Measurements from ENCODE around the gene SDHAF4. TPM values are rescaled to one million over a fixed set of nuclear protein-coding genes. Genes with fewer than 3 reads are reported as not detected.
A peak's percentile ranks its signal among the peaks of the same experiment; 100 is the strongest.

SDHAF4 gene
- total and polyA plus RNA-seq, 2 of the 13 experiments (the other 11 are each of a cell fraction or from before 2014, with no cell fraction given) = 7.5 to 10.8 TPM

DNA sequence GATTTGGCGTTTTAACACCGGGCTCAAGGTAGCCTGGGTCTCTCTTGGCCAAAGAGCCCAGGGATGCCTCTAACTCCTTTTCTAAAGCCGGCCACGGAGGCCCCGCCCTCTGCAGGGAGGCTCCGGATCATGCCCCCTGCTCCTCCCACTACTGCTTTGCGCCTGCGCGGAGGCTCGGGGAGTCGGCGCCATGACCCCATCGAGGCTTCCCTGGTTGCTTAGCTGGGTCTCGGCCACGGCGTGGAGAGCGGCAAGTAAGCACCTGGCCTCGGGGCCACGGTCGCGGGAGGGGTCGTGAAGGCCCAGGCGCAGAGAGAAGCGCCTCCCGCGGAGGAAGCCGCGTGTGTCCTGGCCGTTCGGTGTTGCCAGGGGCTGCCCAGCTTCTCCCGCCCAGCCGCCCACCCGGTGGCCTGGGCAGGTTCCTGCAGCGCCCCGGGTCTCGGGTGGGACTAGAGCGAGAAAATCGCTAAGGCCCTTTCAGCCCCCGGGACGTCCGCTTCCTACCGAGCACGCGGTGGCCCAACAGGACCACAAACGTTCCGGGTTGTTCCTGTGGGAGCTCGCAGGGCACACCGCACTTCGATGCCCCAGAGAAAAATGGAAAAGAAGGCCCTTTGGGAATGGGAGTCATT lies at the start of gene SDHAF4 (continued):
- TF ChIP-seq ARNT (IDR thresholded peaks at IDR 0.05) (no peak), ZNF138 (CRISPR knock-in tag; IDR thresholded peaks at IDR 0.05; ENCODE audit: low read depth) (0 out of 2 replicates have a peak, but pooled peaks have one; percentile 64), ASH2L (IDR thresholded peaks at IDR 0.05; ENCODE audit: insufficient read length, low read depth, low read length) (peak; percentile 91), ZNF891 (CRISPR knock-in tag; IDR thresholded peaks at IDR 0.05) (peak; percentile 97), HNRNPL (IDR thresholded peaks at IDR 0.05; ENCODE audit: low read depth, low read length) (peak; percentile 78; the same call in 1 of the 2 replicates), AKAP8 (CRISPR knock-in tag; IDR thresholded peaks at IDR 0.05) (0 out of 2 replicates have a peak, but pooled peaks have one; percentile 24), ZSCAN30 (CRISPR knock-in tag; IDR thresholded peaks at IDR 0.05) (no peak; the same call in 1 of the 2 replicates), NFIC (IDR thresholded peaks at IDR 0.05; ENCODE audit: low read length) (no peak)
- TF ChIP-seq, protein P1, sequence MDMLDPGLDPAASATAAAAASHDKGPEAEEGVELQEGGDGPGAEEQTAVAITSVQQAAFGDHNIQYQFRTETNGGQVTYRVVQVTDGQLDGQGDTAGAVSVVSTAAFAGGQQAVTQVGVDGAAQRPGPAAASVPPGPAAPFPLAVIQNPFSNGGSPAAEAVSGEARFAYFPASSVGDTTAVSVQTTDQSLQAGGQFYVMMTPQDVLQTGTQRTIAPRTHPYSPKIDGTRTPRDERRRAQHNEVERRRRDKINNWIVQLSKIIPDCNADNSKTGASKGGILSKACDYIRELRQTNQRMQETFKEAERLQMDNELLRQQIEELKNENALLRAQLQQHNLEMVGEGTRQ (IDR thresholded peaks at IDR 0.05; ENCODE audit: low read depth, low read length) = no peak
- TF ChIP-seq, protein P1 (CRISPR knock-in tag; IDR thresholded peaks at IDR 0.05; ENCODE audit: borderline replicate concordance) = no peak
- TF ChIP-seq, protein P2, sequence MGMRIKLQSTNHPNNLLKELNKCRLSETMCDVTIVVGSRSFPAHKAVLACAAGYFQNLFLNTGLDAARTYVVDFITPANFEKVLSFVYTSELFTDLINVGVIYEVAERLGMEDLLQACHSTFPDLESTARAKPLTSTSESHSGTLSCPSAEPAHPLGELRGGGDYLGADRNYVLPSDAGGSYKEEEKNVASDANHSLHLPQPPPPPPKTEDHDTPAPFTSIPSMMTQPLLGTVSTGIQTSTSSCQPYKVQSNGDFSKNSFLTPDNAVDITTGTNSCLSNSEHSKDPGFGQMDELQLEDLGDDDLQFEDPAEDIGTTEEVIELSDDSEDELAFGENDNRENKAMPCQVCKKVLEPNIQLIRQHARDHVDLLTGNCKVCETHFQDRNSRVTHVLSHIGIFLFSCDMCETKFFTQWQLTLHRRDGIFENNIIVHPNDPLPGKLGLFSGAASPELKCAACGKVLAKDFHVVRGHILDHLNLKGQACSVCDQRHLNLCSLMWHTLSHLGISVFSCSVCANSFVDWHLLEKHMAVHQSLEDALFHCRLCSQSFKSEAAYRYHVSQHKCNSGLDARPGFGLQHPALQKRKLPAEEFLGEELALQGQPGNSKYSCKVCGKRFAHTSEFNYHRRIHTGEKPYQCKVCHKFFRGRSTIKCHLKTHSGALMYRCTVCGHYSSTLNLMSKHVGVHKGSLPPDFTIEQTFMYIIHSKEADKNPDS (CRISPR knock-in tag; IDR thresholded peaks at IDR 0.05) = no peak
- TF ChIP-seq, protein P3, sequence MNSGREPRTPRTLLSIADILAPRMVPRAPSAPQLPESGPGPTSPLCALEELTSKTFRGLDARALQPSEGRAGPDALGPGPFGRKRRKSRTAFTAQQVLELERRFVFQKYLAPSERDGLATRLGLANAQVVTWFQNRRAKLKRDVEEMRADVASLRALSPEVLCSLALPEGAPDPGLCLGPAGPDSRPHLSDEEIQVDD (CRISPR knock-in tag; IDR thresholded peaks at IDR 0.05; ENCODE audit: borderline replicate concordance) = peak; percentile 86; the same call in 1 of the 2 replicates
- TF ChIP-seq, protein P4, sequence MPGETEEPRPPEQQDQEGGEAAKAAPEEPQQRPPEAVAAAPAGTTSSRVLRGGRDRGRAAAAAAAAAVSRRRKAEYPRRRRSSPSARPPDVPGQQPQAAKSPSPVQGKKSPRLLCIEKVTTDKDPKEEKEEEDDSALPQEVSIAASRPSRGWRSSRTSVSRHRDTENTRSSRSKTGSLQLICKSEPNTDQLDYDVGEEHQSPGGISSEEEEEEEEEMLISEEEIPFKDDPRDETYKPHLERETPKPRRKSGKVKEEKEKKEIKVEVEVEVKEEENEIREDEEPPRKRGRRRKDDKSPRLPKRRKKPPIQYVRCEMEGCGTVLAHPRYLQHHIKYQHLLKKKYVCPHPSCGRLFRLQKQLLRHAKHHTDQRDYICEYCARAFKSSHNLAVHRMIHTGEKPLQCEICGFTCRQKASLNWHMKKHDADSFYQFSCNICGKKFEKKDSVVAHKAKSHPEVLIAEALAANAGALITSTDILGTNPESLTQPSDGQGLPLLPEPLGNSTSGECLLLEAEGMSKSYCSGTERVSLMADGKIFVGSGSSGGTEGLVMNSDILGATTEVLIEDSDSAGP (CRISPR knock-in tag; IDR thresholded peaks at IDR 0.05; ENCODE audit: borderline replicate concordance) = peak; percentile 89
- TF ChIP-seq, protein P5, sequence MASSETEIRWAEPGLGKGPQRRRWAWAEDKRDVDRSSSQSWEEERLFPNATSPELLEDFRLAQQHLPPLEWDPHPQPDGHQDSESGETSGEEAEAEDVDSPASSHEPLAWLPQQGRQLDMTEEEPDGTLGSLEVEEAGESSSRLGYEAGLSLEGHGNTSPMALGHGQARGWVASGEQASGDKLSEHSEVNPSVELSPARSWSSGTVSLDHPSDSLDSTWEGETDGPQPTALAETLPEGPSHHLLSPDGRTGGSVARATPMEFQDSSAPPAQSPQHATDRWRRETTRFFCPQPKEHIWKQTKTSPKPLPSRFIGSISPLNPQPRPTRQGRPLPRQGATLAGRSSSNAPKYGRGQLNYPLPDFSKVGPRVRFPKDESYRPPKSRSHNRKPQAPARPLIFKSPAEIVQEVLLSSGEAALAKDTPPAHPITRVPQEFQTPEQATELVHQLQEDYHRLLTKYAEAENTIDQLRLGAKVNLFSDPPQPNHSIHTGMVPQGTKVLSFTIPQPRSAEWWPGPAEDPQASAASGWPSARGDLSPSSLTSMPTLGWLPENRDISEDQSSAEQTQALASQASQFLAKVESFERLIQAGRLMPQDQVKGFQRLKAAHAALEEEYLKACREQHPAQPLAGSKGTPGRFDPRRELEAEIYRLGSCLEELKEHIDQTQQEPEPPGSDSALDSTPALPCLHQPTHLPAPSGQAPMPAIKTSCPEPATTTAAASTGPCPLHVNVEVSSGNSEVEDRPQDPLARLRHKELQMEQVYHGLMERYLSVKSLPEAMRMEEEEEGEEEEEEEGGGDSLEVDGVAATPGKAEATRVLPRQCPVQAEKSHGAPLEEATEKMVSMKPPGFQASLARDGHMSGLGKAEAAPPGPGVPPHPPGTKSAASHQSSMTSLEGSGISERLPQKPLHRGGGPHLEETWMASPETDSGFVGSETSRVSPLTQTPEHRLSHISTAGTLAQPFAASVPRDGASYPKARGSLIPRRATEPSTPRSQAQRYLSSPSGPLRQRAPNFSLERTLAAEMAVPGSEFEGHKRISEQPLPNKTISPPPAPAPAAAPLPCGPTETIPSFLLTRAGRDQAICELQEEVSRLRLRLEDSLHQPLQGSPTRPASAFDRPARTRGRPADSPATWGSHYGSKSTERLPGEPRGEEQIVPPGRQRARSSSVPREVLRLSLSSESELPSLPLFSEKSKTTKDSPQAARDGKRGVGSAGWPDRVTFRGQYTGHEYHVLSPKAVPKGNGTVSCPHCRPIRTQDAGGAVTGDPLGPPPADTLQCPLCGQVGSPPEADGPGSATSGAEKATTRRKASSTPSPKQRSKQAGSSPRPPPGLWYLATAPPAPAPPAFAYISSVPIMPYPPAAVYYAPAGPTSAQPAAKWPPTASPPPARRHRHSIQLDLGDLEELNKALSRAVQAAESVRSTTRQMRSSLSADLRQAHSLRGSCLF (CRISPR knock-in tag; IDR thresholded peaks at IDR 0.05; ENCODE audit: borderline replicate concordance) = 0 out of 2 replicates have a peak, but pooled peaks have one; percentile 59
- TF ChIP-seq, protein P6, sequence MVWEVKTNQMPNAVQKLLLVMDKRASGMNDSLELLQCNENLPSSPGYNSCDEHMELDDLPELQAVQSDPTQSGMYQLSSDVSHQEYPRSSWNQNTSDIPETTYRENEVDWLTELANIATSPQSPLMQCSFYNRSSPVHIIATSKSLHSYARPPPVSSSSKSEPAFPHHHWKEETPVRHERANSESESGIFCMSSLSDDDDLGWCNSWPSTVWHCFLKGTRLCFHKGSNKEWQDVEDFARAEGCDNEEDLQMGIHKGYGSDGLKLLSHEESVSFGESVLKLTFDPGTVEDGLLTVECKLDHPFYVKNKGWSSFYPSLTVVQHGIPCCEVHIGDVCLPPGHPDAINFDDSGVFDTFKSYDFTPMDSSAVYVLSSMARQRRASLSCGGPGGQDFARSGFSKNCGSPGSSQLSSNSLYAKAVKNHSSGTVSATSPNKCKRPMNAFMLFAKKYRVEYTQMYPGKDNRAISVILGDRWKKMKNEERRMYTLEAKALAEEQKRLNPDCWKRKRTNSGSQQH (CRISPR knock-in tag; IDR thresholded peaks at IDR 0.05; ENCODE audit: low read depth) = peak; percentile 85; the same call in 1 of the 2 replicates

All from HepG2 (cell line).